Stimulated activated CD8-positive, alpha-beta memory T cell treated with anti-CD3 and anti-CD28 coated beads, Interleukin-4, amount 100 ng/mL, for 4 hours (primary cell): ENCODE data around the gene ARHGAP21.

Experiments
- DNase-seq, 2 donors: peaks; one replicate each; pipeline ENCODE4 v3.0.0-alpha.2; 2020; ENCODE audit warnings: low read depth in 2 of 2, low spot score in 1 of 2

ARHGAP21 gene

GRCh38 chr10:24579448-24579847 lies 144.2 kb downstream of the ARHGAP21 start:
- no peak for DNase-seq

DNA sequence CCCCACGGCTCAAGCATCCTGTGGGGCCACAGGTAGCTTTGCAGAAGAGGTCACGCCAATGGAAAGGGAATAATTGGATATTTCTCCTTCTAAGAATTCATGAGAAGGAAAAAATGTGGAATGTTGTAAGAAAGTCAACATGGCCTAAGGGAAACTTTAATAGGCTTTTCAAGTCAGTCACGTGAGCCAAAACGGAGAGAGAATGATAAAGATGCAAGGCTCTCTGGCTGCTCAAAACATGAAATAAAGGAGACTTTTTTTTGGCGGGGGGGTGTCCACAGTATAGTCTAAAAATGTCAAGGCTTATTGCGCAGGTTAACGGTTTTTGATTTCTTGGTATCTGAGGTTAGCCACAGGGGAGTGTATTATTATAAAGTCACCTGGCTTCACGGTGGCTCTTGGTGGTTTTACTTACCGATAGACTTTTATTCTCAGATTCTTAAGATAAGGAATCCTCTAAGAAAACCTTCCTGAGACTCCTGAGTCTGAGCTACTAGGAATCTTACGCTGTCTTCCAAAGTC lies 148.1 kb downstream of the ARHGAP21 start:
- no peak for DNase-seq

- no peak for DNase-seq
Measured at GRCh38 chr10:24574578-24575155, 149.0 kb downstream of the ARHGAP21 start.

DNA sequence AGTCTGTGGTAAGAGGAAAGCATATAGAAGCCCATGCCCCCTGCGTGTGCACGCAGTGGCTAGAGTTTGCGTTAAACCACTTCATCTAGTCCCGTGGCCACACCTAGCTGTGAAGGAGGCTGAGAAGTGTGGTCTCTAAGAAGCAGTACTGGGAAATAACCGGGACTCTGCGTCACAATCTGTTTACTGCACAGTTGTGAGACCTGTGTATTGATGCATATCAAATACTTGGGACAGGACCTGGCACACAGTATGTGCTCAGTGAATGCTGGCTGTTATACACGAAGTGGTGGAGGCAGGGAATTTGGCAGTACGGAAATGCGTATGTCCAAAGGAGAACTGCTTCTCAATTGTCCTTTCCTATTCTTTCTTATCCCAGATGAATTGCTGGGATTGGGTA lies 149.5 kb downstream of the ARHGAP21 start:
- DNase-seq = no peak

DNA sequence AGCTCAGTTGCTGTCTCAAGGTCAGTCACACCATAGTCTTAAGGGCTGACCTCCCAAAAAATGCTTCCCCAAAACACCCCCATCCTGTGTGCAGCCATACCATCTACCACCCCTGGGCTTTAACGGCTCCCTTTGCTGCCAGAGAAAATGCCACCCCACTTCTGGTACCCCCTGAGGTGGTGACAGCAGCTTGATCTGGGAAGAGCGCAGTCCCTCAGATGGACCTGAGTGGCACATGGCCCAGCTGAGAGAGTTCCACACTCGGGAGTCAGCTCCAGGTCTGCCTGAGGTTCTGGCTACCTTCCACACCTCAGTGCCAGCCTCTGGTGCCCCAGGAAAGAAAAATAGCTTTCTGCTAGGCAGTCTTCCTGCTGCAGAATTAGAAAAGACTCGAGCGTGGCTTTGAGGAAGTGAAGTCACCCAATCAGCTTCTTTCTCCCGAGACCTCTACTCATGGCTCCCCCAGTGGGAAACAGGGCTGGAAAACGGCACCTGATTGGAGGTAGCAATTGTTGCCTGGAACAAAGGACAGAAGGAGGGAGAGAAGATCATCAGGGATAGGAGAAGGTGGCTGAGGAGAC lies 151.7 kb downstream of the ARHGAP21 start:
- DNase-seq = no peak

DNA sequence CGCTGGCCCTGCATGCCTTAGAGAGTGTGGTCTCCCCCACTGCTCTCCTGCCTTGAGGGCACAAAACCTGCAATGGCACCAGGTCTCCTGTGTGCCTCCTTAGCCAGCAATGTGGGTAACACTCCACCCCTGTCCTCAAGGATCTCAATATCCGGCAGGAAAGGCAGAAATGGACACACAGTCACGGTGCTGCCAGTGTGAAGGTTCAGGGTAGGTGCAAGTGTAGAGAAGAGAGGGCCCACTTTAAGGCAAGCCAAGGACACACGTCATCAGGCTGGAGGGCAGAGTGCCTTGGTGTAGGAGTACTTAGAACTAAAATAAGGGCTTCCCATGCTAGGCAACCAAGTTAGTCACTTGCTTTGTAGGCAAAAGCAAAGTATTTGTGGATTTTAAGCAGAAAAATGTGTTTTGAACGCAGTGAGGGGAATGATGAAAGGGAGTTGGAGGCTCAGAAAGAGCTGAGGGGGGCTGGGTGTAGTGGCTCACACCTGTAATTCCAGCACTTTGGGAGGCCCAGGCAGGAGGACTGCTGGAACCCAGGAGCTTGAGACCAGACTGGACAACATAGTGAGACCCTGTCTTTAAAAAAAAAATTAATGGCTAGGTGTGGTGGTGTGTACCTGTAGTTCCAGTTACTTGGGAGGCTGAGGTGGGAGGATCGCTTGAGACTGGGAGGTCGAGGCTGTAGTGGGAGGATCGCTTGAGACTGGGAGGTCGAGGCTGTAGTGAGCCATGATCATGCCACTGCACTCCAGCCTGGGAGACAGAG lies 152.8 kb downstream of the ARHGAP21 start:
- no peak for DNase-seq

DNA sequence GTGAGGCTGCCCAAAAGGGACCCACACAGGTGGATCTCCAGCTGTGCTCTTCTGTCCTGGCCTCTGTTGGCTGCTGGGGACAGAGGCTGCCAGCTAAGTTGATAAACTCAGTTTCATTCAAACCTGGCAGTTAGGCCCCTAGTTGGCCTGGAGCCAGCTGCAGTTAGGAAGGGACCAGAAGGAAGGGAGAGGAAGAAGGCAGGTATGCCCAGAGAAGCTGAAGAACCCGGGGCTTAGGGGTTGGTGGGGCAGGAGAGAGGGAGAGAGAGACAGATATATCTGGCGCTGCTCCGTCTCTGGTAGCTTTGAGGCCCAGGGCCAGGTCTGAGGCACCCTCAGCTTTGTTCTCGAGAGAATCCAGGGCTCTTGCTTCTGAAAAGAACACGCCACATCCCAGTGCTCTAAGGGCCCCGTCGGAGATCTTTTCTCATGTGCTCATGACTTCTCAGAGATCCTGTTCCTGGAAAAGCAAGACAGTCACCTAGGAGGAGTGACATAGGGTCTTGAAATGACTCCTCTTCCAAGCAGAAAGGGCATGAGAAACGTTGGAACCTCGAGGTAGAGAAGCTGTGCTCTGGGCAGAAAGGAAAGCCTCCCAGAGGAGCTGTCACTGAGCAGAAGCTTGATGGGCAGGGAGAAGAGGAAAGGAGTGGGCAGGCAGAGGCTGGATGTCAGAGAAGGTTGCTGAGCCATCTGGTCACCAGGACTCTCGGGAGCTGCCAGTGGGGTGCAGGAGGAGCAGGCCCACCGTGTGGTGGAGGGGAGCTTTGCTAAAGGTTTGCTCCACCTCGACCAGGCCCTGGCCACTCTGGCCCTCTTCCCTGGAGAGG lies 153.6 kb downstream of the ARHGAP21 start:
- DNase-seq = no peak

GRCh38 chr10:24569330-24569796 lies 154.3 kb downstream of the ARHGAP21 start:
- DNase-seq = no peak

- no peak for DNase-seq
Measured at GRCh38 chr10:24568042-24568441, 155.6 kb downstream of the ARHGAP21 start.

- DNase-seq = no peak
Measured at GRCh38 chr10:24561453-24561852, 162.2 kb downstream of the ARHGAP21 start.

DNA sequence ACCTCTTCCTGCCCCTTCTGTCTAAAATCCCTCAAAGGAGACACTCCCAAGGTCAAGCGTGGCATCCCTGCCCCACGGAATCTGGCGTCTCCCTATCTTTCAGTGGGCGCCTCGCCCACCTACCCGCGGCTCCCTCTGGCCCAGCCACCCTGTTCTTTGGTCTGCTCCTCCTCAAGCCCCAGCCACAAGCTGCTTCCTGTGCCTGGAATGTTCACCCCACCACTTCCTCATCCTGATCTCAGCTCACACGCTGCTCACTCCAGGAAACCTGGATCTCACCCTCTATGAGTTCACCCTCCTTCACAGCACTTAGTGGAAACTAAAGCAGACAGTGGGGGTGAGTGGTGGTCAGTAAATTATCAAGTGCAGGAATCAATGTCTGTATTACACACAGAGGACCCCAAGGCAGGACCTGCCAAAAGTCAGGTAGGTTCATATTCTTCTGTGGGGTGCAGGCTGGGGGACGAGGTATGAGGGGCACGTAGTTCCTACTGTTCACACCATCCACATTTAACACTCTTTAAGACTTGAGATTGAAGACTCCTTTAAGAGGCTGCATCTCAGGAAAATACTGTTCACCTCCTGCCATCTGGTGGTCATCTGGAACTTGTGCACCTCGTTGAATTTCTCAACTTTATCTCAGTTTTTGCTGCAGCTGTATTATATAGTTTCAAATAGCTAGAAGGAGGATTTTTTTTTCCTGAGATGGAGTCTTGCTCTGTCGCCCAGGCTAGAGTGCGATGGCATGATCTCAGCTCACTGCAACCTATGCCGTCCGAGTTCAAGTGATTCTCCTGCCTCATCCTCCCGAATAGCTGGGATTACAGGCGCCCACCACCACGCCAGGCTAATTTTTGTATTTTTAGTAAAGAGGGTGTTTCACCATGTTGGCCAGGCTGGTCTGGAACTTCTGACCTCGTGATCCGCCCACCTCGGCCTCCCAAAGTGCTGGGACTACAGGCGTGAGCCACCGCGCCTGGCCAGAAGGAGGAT lies 166.6 kb downstream of the ARHGAP21 start:
- no peak for DNase-seq

DNA sequence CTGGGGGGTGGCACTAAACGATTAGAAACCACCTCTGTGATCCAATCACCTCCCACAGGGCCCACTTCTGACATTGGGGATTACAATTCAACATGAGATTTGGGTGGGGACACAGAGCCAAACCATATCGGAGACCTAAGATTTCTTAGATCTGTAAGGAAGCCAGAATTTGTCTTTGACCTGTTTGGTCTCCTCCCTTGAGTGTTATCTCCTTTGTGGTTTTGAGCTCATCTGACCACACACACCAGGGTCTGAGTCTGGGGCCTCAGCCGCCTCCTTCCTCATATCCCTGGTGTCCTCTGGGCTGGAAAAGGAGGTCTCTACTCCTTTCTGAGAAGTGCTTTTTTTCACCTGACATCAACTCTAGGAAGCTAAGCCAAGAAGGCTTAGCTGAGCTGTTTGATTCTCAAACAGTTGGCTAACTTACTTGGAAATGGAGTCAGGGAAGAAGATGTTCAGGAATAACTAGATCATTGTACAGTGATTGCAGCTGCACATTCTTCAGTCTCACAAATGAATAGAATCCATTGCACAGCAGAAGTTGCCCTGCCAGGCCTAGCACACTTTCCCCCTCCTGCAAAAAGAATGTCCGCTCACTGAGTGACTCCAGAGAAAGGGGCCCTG lies 167.4 kb downstream of the ARHGAP21 start:
- no peak for DNase-seq

GRCh38 chr10:24554036-24554435 lies 169.7 kb downstream of the ARHGAP21 start:
- no peak for DNase-seq

DNA sequence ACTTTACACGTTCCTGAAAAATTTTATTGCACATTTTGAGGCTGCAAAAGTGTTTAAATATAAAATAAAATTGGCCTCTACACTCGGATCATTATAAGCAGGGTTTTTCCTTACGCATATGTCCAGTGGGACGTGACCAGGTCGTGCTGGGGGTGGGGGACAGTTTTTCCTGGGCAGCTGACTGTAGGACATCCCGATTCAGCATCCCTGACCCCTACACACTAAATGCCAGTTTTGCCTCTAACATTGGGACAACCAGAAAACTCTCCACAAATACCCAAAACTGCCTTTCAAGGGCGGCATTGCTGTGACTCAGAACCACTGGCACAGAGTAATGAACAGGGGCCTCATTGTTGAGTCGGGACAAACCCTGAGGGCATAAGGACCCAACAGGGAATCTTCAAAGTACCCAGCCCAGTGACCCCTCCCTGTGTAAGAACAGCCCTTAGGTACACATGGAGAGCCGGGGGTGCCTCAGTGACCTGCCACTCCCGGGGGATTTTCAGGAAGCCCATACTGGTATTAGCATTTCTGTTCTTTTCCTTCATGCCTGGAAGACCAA lies 170.6 kb downstream of the ARHGAP21 start:
- DNase-seq = no peak

DNA sequence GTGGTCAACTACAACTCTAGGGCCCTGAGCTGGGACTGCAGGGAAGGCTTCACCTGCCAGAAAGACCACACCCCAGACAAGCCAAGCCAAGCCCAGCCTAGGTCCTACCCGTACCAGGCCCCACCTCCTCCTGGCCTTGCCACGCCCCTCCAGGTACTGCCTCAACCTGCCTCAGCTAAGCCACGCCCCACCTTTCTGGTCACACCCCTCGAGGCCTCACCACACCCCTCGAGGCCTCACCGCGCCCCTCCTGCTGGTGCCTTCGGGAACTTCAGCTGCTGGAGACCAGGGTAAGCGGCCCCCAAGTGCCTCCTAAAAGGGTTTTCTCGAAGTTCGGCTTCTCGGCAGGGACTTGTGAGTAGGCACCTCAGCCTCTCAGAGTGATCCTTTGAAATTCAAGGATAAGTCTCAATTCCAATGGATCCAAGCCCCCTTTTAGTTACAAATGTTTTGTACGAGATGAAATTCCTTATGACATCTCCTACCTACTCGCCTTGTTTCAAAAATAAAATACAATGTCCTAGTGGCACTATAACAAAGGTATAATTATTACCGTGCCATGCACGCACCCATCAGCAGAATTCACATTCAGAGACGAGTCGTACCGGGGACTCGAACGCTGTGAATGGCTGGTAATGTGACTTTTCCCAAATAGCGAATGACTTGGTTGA lies 171.2 kb downstream of the ARHGAP21 start:
- DNase-seq = no peak

- no peak for DNase-seq
Measured at GRCh38 chr10:24551161-24551560, 172.5 kb downstream of the ARHGAP21 start.

DNA sequence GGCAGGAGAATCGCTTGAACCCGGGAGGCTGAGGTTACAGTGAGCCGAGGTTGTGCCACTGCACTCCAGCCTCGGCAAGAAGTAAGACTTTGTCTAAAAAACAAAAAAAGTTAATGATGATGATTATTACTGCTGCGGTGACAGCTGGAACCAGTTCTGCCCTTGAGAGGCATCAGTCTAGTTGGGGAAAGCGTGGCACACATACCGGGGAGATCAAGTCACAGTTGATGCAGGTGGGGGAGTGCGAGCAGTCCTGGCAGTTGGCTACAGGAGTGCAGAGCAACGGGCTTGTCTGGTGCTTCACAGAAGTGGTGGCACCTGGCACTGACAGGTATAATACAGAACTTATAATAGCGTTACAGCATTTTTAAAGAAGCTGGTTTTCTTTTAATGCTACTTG lies 173.0 kb downstream of the ARHGAP21 start:
- no peak for DNase-seq

GRCh38 chr10:24545585-24545984 lies 178.1 kb downstream of the ARHGAP21 start:
- no peak for DNase-seq

GRCh38 chr10:24544776-24545175 lies 178.9 kb downstream of the ARHGAP21 start:
- DNase-seq = no peak
